ENCODE data around the gene LRRC2. TPM values are rescaled to one million over a fixed set of nuclear protein-coding genes. Genes with fewer than 3 reads are reported as not detected.
A peak's percentile ranks its signal among the peaks of the same experiment; 100 is the strongest.

Gene LRRC2
- total and polyA plus RNA-seq, 4 experiments from 2014 or later, result 0.09 to 1.0 (median 0.50) TPM; not detected in 1

DNA sequence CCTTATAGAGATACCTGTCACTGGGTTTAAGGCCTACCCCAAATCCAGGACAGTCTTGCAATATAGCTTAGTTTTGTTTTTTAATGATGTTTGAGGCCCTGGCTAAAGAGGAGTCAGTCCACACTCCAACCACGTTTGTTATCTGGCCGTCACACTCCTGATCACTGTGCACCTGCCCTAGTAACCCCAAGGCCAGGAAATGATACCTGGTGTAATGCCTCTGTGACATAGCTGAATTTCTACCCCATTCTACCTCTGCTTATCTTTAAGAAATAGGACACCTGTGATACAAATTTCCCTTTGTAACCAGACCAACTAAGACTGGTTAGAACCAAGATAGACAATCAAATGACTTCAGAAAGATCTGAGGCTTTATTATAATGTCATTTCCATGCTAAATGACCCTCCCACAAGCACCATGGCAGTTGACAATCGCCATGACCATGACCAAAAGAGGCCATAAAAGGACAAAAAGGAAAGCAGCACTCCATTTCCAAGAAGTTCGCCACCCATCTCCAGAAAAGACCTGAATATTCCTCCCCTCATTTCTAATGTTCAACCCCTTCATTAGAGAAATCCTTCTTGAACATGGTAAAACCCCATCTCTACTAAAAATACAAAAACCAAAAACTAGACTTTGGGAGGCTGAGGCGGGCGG, 73.1 kb downstream of the LRRC2 start:
- Histone ChIP-seq H3K27ac (ENCODE audit: low read depth, low read length) (no peak overlapping the region), H3K9me3 (ENCODE audit: control insufficient read depth in 1 of 2, low read length in 2 of 2) (no peaks in the 10 kb centered on the region), H3K4me3 (ENCODE audit: low read length in 2 of 2) (no peak overlapping the region), H3K27me3 (ENCODE audit: insufficient read depth, low read length) (no peaks in the 10 kb centered on the region), H3K36me3 (ENCODE audit: insufficient read depth, low read length) (no peaks in the 10 kb centered on the region), H3K4me1 (ENCODE audit: insufficient read depth, low read length) (peaks cover 31% of the 10 kb centered on the region)
- Mint-ChIP-seq H3K9me3 (no peaks in the 10 kb centered on the region), H3K27me3 (no peaks in the 10 kb centered on the region), H3K4me3 (no peak overlapping the region), H3K36me3 (no peaks in the 10 kb centered on the region), H3K4me1 (peaks cover 7 to 30% (median 18%) of the 10 kb centered on the region in 4 donors), H3K27ac (peak overlapping the region in 2 of 7 donors; percentile 38 to 70)
- intact Hi-C loops (cut with micrococcal nuclease), result no loop called here
- POLR2A ChIA-PET (ENCODE audit: partially characterized antibody), result interaction anchor here (0.7 to 1.4 kb wide), 2 partner anchors 46 to 65 kb away, joined by 3 to 4 read pairs; no protein-coding TSS in a partner anchor
- DNase-seq, result no peak
- CTCF ChIA-PET (ENCODE audit: partially characterized antibody), result interaction anchor here (0.6 to 12.2 kb wide), 5 partner anchors 42 to 833 kb away, joined by 3 to 331 read pairs (median 4); no protein-coding TSS in a partner anchor

GRCh38 chr3:46491089-46492070, 74.7 kb downstream of the LRRC2 start:
- H3K36me3 Mint-ChIP-seq, result no peaks in the 10 kb centered on the region
- H3K27ac Mint-ChIP-seq, result peak overlapping the region in 1 of 7 donors; percentile 52
- H3K4me1 Mint-ChIP-seq, result peaks cover 5 to 17% (median 14%) of the 10 kb centered on the region in 4 donors
- H3K27me3 Mint-ChIP-seq, result no peaks in the 10 kb centered on the region
- POLR2A ChIA-PET (ENCODE audit: partially characterized antibody), result interaction anchor here (3.4 kb wide), 1 partner anchor 68 kb away, joined by 59 read pairs; no protein-coding TSS in a partner anchor
- H3K27ac ChIP-seq (ENCODE audit: low read depth, low read length), result no peak overlapping the region
- no peaks in the 10 kb centered on the region for H3K27me3 ChIP-seq (ENCODE audit: insufficient read depth, low read length)
- intact Hi-C loops (cut with micrococcal nuclease), result no loop called here
- no peaks in the 10 kb centered on the region for H3K9me3 Mint-ChIP-seq
- H3K4me3 Mint-ChIP-seq, result no peak overlapping the region
- peaks cover 22% of the 10 kb centered on the region for H3K4me1 ChIP-seq (ENCODE audit: insufficient read depth, low read length)
- no peak overlapping the region for H3K4me3 ChIP-seq (ENCODE audit: low read length in 2 of 2)
- no peaks in the 10 kb centered on the region for H3K36me3 ChIP-seq (ENCODE audit: insufficient read depth, low read length)
- no peak for DNase-seq
- H3K9me3 ChIP-seq (ENCODE audit: control insufficient read depth in 1 of 2, low read length in 2 of 2), result no peaks in the 10 kb centered on the region
- CTCF ChIA-PET (ENCODE audit: partially characterized antibody), result interaction anchor here (1.6 to 12.2 kb wide), 5 partner anchors 48 to 140 kb away, joined by 5 to 331 read pairs (median 118); no protein-coding TSS in a partner anchor

DNA sequence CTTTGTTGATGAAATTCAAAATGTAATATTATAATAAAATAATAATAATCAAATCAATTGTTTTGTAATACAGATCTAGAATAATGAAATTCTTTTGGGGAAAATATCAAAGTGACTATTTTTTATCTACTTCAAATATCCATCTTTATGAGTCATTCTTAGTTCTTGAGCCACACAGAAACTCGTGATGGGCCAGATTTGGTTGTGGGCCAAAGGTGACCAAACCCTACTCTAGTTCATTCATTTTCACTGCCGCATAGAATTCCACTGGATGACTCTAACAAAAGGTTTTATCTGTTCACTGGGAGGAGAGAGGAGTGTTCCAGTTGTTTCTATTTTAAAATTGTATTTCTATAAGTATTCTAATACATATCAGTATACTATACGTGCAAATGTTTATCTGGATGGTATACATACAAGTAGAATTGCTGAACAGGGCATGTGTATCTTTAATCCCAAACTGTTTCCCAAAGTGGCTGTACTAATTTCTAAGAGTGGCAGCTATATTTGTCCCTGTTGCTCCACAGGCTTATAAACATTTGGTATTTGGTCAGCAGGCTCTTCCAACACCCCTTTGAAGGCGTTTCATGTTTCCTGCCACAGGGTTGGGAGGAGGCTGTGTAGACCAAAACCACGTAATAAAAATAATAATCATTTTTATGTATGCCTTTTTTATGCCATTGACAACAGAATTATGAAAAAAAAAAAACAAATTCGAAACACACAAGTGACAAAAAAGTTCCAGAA, 75.6 kb downstream of the LRRC2 start:
- Mint-ChIP-seq H3K27ac (no peak overlapping the region), H3K27me3 (no peaks in the 10 kb centered on the region), H3K9me3 (no peaks in the 10 kb centered on the region), H3K4me3 (no peak overlapping the region), H3K36me3 (no peaks in the 10 kb centered on the region), H3K4me1 (peaks cover 5 to 17% (median 14%) of the 10 kb centered on the region in 4 donors)
- DNase-seq, result no peak
- ChIA-PET CTCF (ENCODE audit: partially characterized antibody) (interaction anchor here (0.7 to 12.2 kb wide), 13 partner anchors 8 to 205 kb away, joined by 3 to 331 read pairs (median 20); partner anchors contain the start of genes LRRC2 and RTP3), POLR2A (ENCODE audit: partially characterized antibody) (interaction anchor here (0.6 to 3.4 kb wide), 4 partner anchors 49 to 514 kb away, joined by 3 to 59 read pairs (median 26); no protein-coding TSS in a partner anchor)
- Histone ChIP-seq H3K27me3 (ENCODE audit: insufficient read depth, low read length) (no peaks in the 10 kb centered on the region), H3K36me3 (ENCODE audit: insufficient read depth, low read length) (no peaks in the 10 kb centered on the region), H3K4me1 (ENCODE audit: insufficient read depth, low read length) (peaks cover 22% of the 10 kb centered on the region), H3K9me3 (ENCODE audit: control insufficient read depth in 1 of 2, low read length in 2 of 2) (no peaks in the 10 kb centered on the region), H3K4me3 (ENCODE audit: low read length in 2 of 2) (no peak overlapping the region), H3K27ac (ENCODE audit: low read depth, low read length) (no peak overlapping the region)
- intact Hi-C loops (cut with micrococcal nuclease), result no loop called here

GRCh38 chr3:46489875-46490274, 76.2 kb downstream of the LRRC2 start:
- Mint-ChIP-seq H3K27me3 (no peaks in the 10 kb centered on the region), H3K4me3 (no peak overlapping the region), H3K27ac (no peak overlapping the region), H3K36me3 (no peaks in the 10 kb centered on the region), H3K4me1 (peaks cover 5 to 17% (median 14%) of the 10 kb centered on the region in 4 donors), H3K9me3 (no peaks in the 10 kb centered on the region)
- no peak for DNase-seq
- Histone ChIP-seq H3K27me3 (ENCODE audit: insufficient read depth, low read length) (no peaks in the 10 kb centered on the region), H3K36me3 (ENCODE audit: insufficient read depth, low read length) (no peaks in the 10 kb centered on the region), H3K27ac (ENCODE audit: low read depth, low read length) (no peak overlapping the region), H3K4me3 (ENCODE audit: low read length in 2 of 2) (no peak overlapping the region), H3K9me3 (ENCODE audit: control insufficient read depth in 1 of 2, low read length in 2 of 2) (no peaks in the 10 kb centered on the region), H3K4me1 (ENCODE audit: insufficient read depth, low read length) (peaks cover 22% of the 10 kb centered on the region)
- ChIA-PET CTCF (ENCODE audit: partially characterized antibody) (interaction anchor here (0.7 to 12.2 kb wide), 25 partner anchors 8 to 830 kb away, joined by 3 to 331 read pairs (median 5); partner anchors contain the start of genes LRRC2 and RTP3), POLR2A (ENCODE audit: partially characterized antibody) (interaction anchor here (0.6 to 3.4 kb wide), 5 partner anchors 49 to 513 kb away, joined by 3 to 59 read pairs (median 7); no protein-coding TSS in a partner anchor)
- intact Hi-C loops (cut with micrococcal nuclease), result no loop called here

- no peak overlapping the region for H3K4me3 ChIP-seq (ENCODE audit: low read length in 2 of 2)
- ChIA-PET CTCF (ENCODE audit: partially characterized antibody) (interaction anchor here (0.8 to 12.2 kb wide), 40 partner anchors 8 to 830 kb away, joined by 3 to 331 read pairs (median 5); partner anchors contain the start of genes LRRC2 and RTP3), POLR2A (ENCODE audit: partially characterized antibody) (interaction anchor here (0.8 to 3.4 kb wide), 9 partner anchors 50 to 204 kb away, joined by 3 to 59 read pairs (median 5); partner anchors contain the start of gene ALS2CL)
- no peaks in the 10 kb centered on the region for H3K9me3 ChIP-seq (ENCODE audit: control insufficient read depth in 1 of 2, low read length in 2 of 2)
- Mint-ChIP-seq H3K27ac (peak overlapping the region in 2 of 7 donors; percentile 53 to 85), H3K36me3 (no peaks in the 10 kb centered on the region), H3K4me3 (peak overlapping the region in 6 of 8 donors; percentile 57 to 80 (median 75)), H3K9me3 (no peaks in the 10 kb centered on the region), H3K27me3 (no peaks in the 10 kb centered on the region), H3K4me1 (peaks cover 5 to 17% (median 14%) of the 10 kb centered on the region in 4 donors)
- H3K36me3 ChIP-seq (ENCODE audit: insufficient read depth, low read length), result no peaks in the 10 kb centered on the region
- H3K4me1 ChIP-seq (ENCODE audit: insufficient read depth, low read length), result peaks cover 22% of the 10 kb centered on the region
- no peak overlapping the region for H3K27ac ChIP-seq (ENCODE audit: low read depth, low read length)
- no peaks in the 10 kb centered on the region for H3K27me3 ChIP-seq (ENCODE audit: insufficient read depth, low read length)
- DNase-seq, result no peak
- intact Hi-C loops (cut with micrococcal nuclease), result no loop called here
Measured at GRCh38 chr3:46489381-46489780, 76.7 kb downstream of the LRRC2 start.

DNA sequence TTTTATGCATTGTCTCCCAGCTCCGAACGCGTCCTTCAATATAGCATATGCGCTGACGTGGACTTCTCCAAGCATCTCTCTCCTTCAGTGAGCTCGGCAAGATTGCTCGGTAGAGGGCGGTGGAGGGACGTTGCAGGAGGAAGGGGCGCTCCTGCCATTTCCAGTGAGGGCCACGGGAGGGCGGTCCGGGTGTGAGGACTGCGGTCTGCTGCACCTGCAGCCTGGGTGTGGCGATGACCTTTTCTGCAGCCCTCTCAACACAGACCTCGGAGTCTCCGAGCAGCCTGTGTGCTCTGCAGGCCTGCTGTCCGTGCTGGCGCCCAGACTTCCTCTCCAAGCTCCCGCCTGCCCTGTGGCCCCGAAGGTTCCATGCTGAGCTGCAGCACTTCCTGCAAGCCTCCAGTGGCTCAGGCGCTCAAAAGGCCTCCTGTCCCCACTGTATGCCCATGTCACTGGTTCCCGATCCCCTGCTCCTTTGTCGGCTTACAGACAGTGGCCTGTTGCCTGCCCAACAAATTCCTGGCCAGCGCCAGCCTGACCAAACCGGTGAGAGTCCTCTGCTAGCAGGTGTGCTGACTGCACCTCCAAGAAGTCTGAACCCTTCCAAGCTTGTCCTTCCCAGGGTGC, 77.3 kb downstream of the LRRC2 start:
- ChIA-PET CTCF (ENCODE audit: partially characterized antibody) (interaction anchor here (0.6 to 12.2 kb wide), 57 partner anchors 8 to 881 kb away, joined by 3 to 331 read pairs (median 5); partner anchors contain the start of genes LRRC2 and RTP3), POLR2A (ENCODE audit: partially characterized antibody) (interaction anchor here (0.6 to 3.4 kb wide), 12 partner anchors 24 to 205 kb away, joined by 3 to 59 read pairs (median 4); partner anchors contain the start of genes ALS2CL and LTF)
- peak; percentile 86 to 90 (median 88) for DNase-seq
- Mint-ChIP-seq H3K27me3 (no peaks in the 10 kb centered on the region), H3K36me3 (no peaks in the 10 kb centered on the region), H3K27ac (peak overlapping the region in 3 of 7 donors; percentile 36 to 64 (median 53)), H3K4me3 (peak overlapping the region; percentile 57 to 80 (median 72)), H3K9me3 (no peaks in the 10 kb centered on the region), H3K4me1 (peaks cover 5 to 17% (median 14%) of the 10 kb centered on the region in 4 donors)
- intact Hi-C loops (cut with micrococcal nuclease), result loop anchor here (1.0 kb wide), 3 partner anchors 49 to 141 kb away; no protein-coding TSS in a partner anchor
- no peaks in the 10 kb centered on the region for H3K27me3 ChIP-seq (ENCODE audit: insufficient read depth, low read length)
- H3K9me3 ChIP-seq (ENCODE audit: control insufficient read depth in 1 of 2, low read length in 2 of 2), result no peaks in the 10 kb centered on the region
- H3K4me3 ChIP-seq (ENCODE audit: low read length in 2 of 2), result peak overlapping the region; percentile 23 to 38
- no peaks in the 10 kb centered on the region for H3K36me3 ChIP-seq (ENCODE audit: insufficient read depth, low read length)
- H3K27ac ChIP-seq (ENCODE audit: low read depth, low read length), result no peak overlapping the region
- H3K4me1 ChIP-seq (ENCODE audit: insufficient read depth, low read length), result peaks cover 22% of the 10 kb centered on the region

Data from CD4-positive, alpha-beta memory T cell (primary cell).